ENCODE results near the gene ERC2.

DNA sequence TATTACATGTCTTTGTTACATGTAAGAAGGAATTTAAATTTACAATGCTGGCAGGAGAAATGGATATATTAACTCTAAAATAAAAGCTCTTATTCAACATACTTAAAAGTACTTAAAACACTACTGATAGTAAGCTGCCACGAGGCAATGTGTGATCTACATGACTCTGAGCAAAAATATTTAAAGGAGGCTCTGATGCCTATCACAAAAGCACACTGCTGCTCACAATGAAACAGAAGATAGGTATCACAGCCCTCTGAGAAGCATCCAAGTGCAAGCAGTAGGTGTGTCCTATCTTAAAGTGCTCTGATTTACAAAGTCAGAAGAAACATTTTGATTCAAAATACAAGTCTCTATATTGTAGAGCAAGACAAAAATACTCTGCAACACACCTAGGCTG lies 610.0 kb downstream of the ERC2 start:
- TF ChIP-seq POLR2A (IDR thresholded peaks at IDR 0.05; ENCODE audit: low read depth, low read length) (no peak), EZH2 (IDR thresholded peaks at IDR 0.05; ENCODE audit: borderline replicate concordance, low read depth, low read length, severe bottlenecking) (no peak), POLR2AphosphoS5 (IDR thresholded peaks at IDR 0.05; ENCODE audit: insufficient read depth, low read depth, low read length) (no peak), CTCF (IDR thresholded peaks at IDR 0.05; ENCODE audit: extremely low read depth in 1 of 2, insufficient read depth in 1 of 2, low read depth in 1 of 2, low read length in 2 of 2) (no peak), GATA2 (IDR thresholded peaks at IDR 0.05; ENCODE audit: insufficient read depth, insufficient read length, low read depth, low read length) (no peak), JUN (IDR thresholded peaks at IDR 0.05; ENCODE audit: borderline replicate concordance, insufficient read depth, insufficient read length, low read depth) (no peak)
- TF ChIP-seq, protein P1, sequence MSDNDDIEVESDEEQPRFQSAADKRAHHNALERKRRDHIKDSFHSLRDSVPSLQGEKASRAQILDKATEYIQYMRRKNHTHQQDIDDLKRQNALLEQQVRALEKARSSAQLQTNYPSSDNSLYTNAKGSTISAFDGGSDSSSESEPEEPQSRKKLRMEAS (IDR thresholded peaks at IDR 0.05; ENCODE audit: insufficient read depth, insufficient read length), result no peak
